B cell (primary cell): ENCODE measurements around the gene PITPNM1. TPM values are rescaled to one million over a fixed set of nuclear protein-coding genes. Genes with fewer than 3 reads are reported as not detected.

Experiments
- ATAC-seq: fragments of 200-7000 bp; cut with Tn5 transposase; one replicate; pipeline ENCODE4 v1.10.0; 2021; ENCODE audit warnings: low read depth, mild to moderate bottlenecking, moderate number of reproducible peaks, moderate library complexity
- CTCF ChIA-PET: fragments of 350-600 bp; sonication (Branson Sonifier 250); formaldehyde crosslinking; loops from one replicate; lab custom pipeline; 2021; ENCODE audit warnings: antibody characterized with exemption, inconsistent platforms; lab: Charles Lee
- POLR2A ChIA-PET: fragments of 350-600 bp; sonication (Branson Sonifier 250); formaldehyde crosslinking; loops from one replicate; lab custom pipeline; 2021; ENCODE audit warnings: antibody characterized with exemption; lab: Charles Lee
- DNase-seq: peaks from one replicate; pipeline ENCODE4 v3.0.0; 2013
- H2AFZ ChIP-seq: 2 replicates; pipeline ENCODE4 v1.6.1; 2012; ENCODE audit warnings: mild to moderate bottlenecking, low read depth, low read length; ENCODE audit not compliant: insufficient read depth, poor library complexity, severe bottlenecking
- H3K27ac ChIP-seq, 2 donors: 1 replicate in 1 of 2; 2 replicates in 1 of 2; pipeline ENCODE4 v1.5.1; 2012 to 2013; ENCODE audit warnings: low read length in 2 of 2, mild to moderate bottlenecking in 2 of 2, moderate library complexity in 1 of 2
- H3K27me3 ChIP-seq, 4 experiments: fragments of 200-600 bp in 1 of 4; sonication (generic) in 1 of 4; replicated peaks in 1 of 4; 1 replicate in 2 of 4; 2 replicates in 2 of 4; pipeline versions ENCODE4 v1.6.1 to v1.7.0; 2013 to 2016; ENCODE audit warnings: low read length in 3 of 4, mild to moderate bottlenecking in 2 of 4, mixed read lengths in 1 of 4, moderate library complexity in 1 of 4; ENCODE audit not compliant: insufficient read depth in 4 of 4, control insufficient read depth in 3 of 4; ENCODE audit errors: control extremely low read depth in 1 of 4
- H3K36me3 ChIP-seq, 2 experiments: replicated peaks in 1 of 2; 1 replicate in 1 of 2; 2 replicates in 1 of 2; pipeline versions ENCODE4 v1.6.1 to v1.7.1; 2013; ENCODE audit warnings: low read length in 1 of 2; ENCODE audit not compliant: insufficient read depth in 2 of 2, control insufficient read depth in 1 of 2; ENCODE audit errors: control extremely low read depth in 1 of 2, extremely low read depth in 1 of 2
- H3K4me1 ChIP-seq, 2 donors: fragments of 200-600 bp in 1 of 2; sonication (generic) in 1 of 2; 1 replicate in 1 of 2; 2 replicates in 1 of 2; pipeline versions ENCODE4 v1.5.1 to v1.6.1; 2013 to 2017; ENCODE audit warnings: low read length in 2 of 2; ENCODE audit not compliant: control insufficient read depth in 2 of 2, insufficient read depth in 2 of 2
- H3K4me2 ChIP-seq: replicated peaks from 2 replicates; pipeline ENCODE3; 2012; ENCODE audit warnings: mild to moderate bottlenecking, low read depth, low read length; ENCODE audit not compliant: poor library complexity, severe bottlenecking
- H3K4me3 ChIP-seq, 5 experiments: fragments of 200-600 bp in 1 of 5; sonication (generic) in 1 of 5; 1 replicate in 3 of 5; 2 replicates in 2 of 5; pipeline versions ENCODE4 v1.5.1 to v1.7.0; 2011 to 2016; ENCODE audit warnings: low read length in 4 of 5, mild to moderate bottlenecking in 4 of 5, low read depth in 2 of 5, control low read depth in 1 of 5, moderate library complexity in 1 of 5; ENCODE audit not compliant: insufficient read depth in 1 of 5; ENCODE audit errors: control extremely low read depth in 1 of 5, extremely low read depth in 1 of 5
- H3K79me2 ChIP-seq: fragments of 200-600 bp; sonication (generic); one replicate; pipeline ENCODE4 v1.6.0; 2016; ENCODE audit warnings: low read length; ENCODE audit not compliant: control insufficient read depth, insufficient read depth
- H3K9ac ChIP-seq: fragments of 200-600 bp; sonication (generic); 2 replicates; pipeline ENCODE4 v1.6.1; 2017; ENCODE audit warnings: mild to moderate bottlenecking, low read length, moderate library complexity
- H3K9me3 ChIP-seq, 3 donors: one replicate each; pipeline versions ENCODE4 v1.6.1 to v1.7.1; 2013; ENCODE audit warnings: low read length in 2 of 3; ENCODE audit not compliant: control insufficient read depth in 2 of 3, insufficient read depth in 1 of 3; ENCODE audit errors: control extremely low read depth in 1 of 3
- H4K20me1 ChIP-seq: 2 replicates; pipeline ENCODE4 v1.6.0; 2012; ENCODE audit warnings: mild to moderate bottlenecking, low read length; ENCODE audit not compliant: insufficient read depth, control insufficient read depth, poor library complexity, severe bottlenecking
- H3K27ac Mint-ChIP-seq: one replicate; pipeline ENCODE4 v1.8.0; 2021; ENCODE audit warnings: mixed read lengths
- H3K27me3 Mint-ChIP-seq: one replicate; pipeline ENCODE4 v1.8.0; 2021; ENCODE audit warnings: mixed read lengths
- H3K4me1 Mint-ChIP-seq: one replicate; pipeline ENCODE4 v1.8.0; 2021; ENCODE audit warnings: mixed read lengths
- H3K4me3 Mint-ChIP-seq: one replicate; pipeline ENCODE4 v1.8.0; 2021; ENCODE audit warnings: mixed read lengths
- H3K9me3 Mint-ChIP-seq: one replicate; pipeline ENCODE4 v1.8.0; 2022; ENCODE audit warnings: mixed read lengths; ENCODE audit not compliant: insufficient read depth
- CTCF ChIP-seq: fragments of 200-600 bp; IDR thresholded peaks from one replicate; pipeline ENCODE4 v1.8.0; 2022; ENCODE audit warnings: antibody characterized with exemption, mild to moderate bottlenecking
- EZH2 ChIP-seq: IDR thresholded peaks from 2 replicates; pipeline ENCODE4 v1.6.1; 2012; ENCODE audit warnings: borderline replicate concordance, low read depth, mild to moderate bottlenecking, moderate library complexity, low read length; ENCODE audit not compliant: insufficient read depth, poor library complexity, severe bottlenecking
- WGBS: methylation state at CpG from one replicate; pipeline ENCODE4 v1.1.5; 2013; ENCODE audit warnings: missing lambda C conversion rate; ENCODE audit not compliant: insufficient coverage; 5-methylcytosine and 5-hydroxymethylcytosine counted together
- intact Hi-C: fragments of 100-400 bp; cut with micrococcal nuclease; formaldehyde crosslinking; loops from one replicate; pipeline ENCODE4 v1.10.0; 2022
- polyA plus RNA-seq: library from polyadenylated mRNA; depleted of rRNA; stranded (reverse); fragments of >200 nt; gene quantifications from 2 replicates; pipeline ENCODE4 v1.2.3, GENCODE V29; 2012
- total RNA-seq, 2 donors: library from RNA; stranded (reverse); fragments of 120-200 nt in 1 of 2; gene quantifications; 1 replicate in 1 of 2; 2 replicates in 1 of 2; pipeline versions ENCODE4 v1.2.3 to v1.2.4, GENCODE V29; 2013 to 2022

The PITPNM1 gene
- total and polyA plus RNA-seq, 2 donors (not counting 1 experiment from before 2014, with no cell fraction given): 152 to 166 TPM

DNA sequence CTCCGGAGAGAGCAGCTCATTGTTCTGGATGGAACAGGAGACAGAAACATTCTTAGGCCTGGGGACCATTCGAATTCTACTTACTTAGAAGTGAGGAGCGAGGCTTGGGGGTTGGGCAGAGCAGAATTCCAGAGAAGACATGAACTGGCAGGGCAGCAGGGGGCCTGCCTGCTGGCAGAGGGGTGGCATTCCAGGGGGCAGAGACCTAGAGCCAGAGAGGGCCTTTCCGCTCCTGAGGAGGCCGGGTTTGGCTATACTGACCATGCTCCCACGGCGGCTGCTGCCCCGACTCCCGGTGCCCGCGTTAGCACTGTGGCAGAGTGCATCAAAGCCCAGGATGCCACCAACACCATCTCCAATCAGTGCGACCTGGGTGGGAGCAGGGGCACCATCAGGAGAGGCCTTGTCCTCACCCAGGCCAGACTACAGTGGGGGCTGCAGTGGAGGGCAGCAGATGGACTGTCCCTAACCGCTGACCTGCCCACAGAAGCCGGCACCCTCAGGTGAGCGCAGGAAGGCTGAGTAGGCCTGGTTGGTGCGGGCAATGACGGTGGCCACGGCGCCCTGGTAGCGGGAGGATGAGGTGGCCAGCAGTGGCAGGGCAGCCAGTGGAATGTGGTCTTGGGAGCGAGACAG lies 7.4 kb downstream of the PITPNM1 start:
- TF ChIP-seq EZH2 (no peak), CTCF (no peak)
- Histone ChIP-seq H3K9ac (no peak overlapping the region), H3K27me3 (no peaks in the 10 kb centered on the region), H4K20me1 (peaks cover 45% of the 10 kb centered on the region), H3K4me1 (peaks cover 0 to 1% of the 10 kb centered on the region in 2 donors), H3K9me3 (no peaks in the 10 kb centered on the region), H3K79me2 (peaks cover 19% of the 10 kb centered on the region), H3K4me2 (no peak overlapping the region), H3K4me3 (no peak overlapping the region), H3K36me3 (peaks cover 0 to 83% of the 10 kb centered on the region in 2 experiments), H2AFZ (no peak overlapping the region), H3K27ac (no peak overlapping the region)
- intact Hi-C loops: no loop called here
- ChIA-PET POLR2A (no interaction called here), CTCF (no interaction called here)
- no peak overlapping the region for H3K27ac Mint-ChIP-seq
- WGBS: 96% methylated on average over 19 of the region's 21 CpGs
- H3K4me3 Mint-ChIP-seq: no peak overlapping the region
- H3K4me1 Mint-ChIP-seq: peaks cover 4% of the 10 kb centered on the region
- no peaks in the 10 kb centered on the region for H3K9me3 Mint-ChIP-seq
- DNase-seq: no peak
- ATAC-seq: no peak
- no peaks in the 10 kb centered on the region for H3K27me3 Mint-ChIP-seq

GRCh38 chr11:67496113-67496512 lies 9.1 kb downstream of the PITPNM1 start:
- intact Hi-C loops: no loop called here
- TF ChIP-seq EZH2 (no peak), CTCF (no peak)
- Mint-ChIP-seq H3K9me3 (no peaks in the 10 kb centered on the region), H3K4me3 (no peak overlapping the region), H3K27ac (no peak overlapping the region), H3K4me1 (peaks cover 3% of the 10 kb centered on the region), H3K27me3 (no peaks in the 10 kb centered on the region)
- Histone ChIP-seq H3K4me3 (no peak overlapping the region), H4K20me1 (peaks cover 43% of the 10 kb centered on the region), H3K27me3 (no peaks in the 10 kb centered on the region), H3K9me3 (no peaks in the 10 kb centered on the region), H3K36me3 (peaks cover 0 to 86% of the 10 kb centered on the region in 2 experiments), H3K79me2 (peaks cover 7% of the 10 kb centered on the region), H3K9ac (no peak overlapping the region), H3K4me1 (no peaks in the 10 kb centered on the region), H3K27ac (no peak overlapping the region), H3K4me2 (no peak overlapping the region), H2AFZ (no peak overlapping the region)
- ChIA-PET CTCF (no interaction called here), POLR2A (no interaction called here)
- 94% methylated on average over 12 of the region's 12 CpGs for WGBS
- ATAC-seq (no peak), DNase-seq (no peak)
